ENCODE data around the gene CITED1.

The CITED1 gene

DNA sequence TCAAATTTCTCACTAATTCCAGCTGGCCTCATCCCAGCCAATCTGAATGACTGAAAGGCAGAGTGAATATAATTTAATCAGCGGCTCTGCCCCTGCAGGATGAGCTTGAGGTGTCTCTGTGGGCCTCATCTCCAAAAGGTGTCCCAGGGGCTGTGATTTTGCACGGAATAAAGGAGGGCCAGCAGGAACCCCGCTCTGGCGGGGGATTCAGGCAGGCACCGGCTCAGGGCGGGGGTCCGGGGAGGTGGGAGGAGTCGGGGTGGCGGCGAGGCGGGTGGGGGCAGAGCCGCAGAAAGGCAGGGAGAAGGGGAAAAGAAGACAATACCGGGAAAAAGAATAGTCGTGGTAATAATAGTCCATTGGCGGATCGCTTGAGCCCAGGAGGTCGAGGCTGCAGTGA lies 50.9 kb downstream of the CITED1 start:
- no peak for TF ChIP-seq JUND (IDR thresholded peaks at IDR 0.05; ENCODE audit: low read depth)
- in situ Hi-C loops (cut with HindIII; ENCODE audit: low pct_unique_long_range_greater_than_20kb, low sequenced_read_pairs): no loop called here
- no peak for DNase-seq (ENCODE audit: low read depth in 1 of 2, low spot score in 1 of 2)

DNA sequence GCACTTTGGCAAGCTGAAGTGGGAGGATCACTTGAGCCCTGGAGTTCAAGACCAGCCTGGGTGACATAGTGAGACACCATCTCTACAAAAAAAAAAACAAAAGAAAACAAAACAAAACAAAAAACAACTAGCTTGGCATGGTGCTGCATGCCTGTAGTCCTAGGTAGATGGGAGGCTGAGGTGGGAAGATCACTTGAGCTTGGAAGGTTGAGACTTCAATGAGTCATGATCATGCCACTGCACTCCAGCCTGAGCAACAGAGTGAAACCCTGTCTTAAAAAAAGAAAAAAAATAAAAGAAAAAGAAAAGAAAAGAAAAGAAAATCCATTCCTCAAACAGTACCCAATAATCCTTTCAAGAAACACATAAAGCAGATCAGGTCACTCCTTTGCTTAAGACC lies 52.0 kb downstream of the CITED1 start:
- no peak for TF ChIP-seq JUND (IDR thresholded peaks at IDR 0.05; ENCODE audit: low read depth)
- in situ Hi-C loops (cut with HindIII; ENCODE audit: low pct_unique_long_range_greater_than_20kb, low sequenced_read_pairs): no loop called here
- no peak for DNase-seq (ENCODE audit: low read depth in 1 of 2, low spot score in 1 of 2)
